AG04449 (cell line): ENCODE data around the gene UBE4B.
"Not testable (repeated sequence)": the region's sequence is repeated elsewhere in the genome, so short reads cannot be mapped to it uniquely, and the experiment has no call there.

ENCODE experiments used
- CTCF ChIA-PET: fragments of 350-600 bp; formaldehyde crosslinking; extraction: SDS; loops from one replicate; lab custom pipeline; 2021; ENCODE audit warnings: antibody characterized with exemption; lab: Yijun Ruan, JAX
- POLR2A ChIA-PET: fragments of 400-600, 350-600 bp; formaldehyde crosslinking; extraction: SDS; loops from one replicate; lab custom pipeline; 2020; ENCODE audit warnings: antibody characterized with exemption, inconsistent platforms; lab: Yijun Ruan, JAX
- DNase-seq: peaks from one replicate; pipeline ENCODE4 v3.0.0-alpha.2; 2010; ENCODE audit warnings: low read depth, low spot score
- H3K4me3 ChIP-seq: 2 replicates; pipeline ENCODE4 v1.5.1; 2011; ENCODE audit warnings: low read depth, mild to moderate bottlenecking, control low read depth, low read length
- TF ChIP-seq, protein P1 (sequence below): IDR thresholded peaks from one replicate; pipeline ENCODE4 v1.5.1; 2011; ENCODE audit warnings: mild to moderate bottlenecking, moderate library complexity, low read length, control low read depth, inconsistent platforms; ENCODE audit not compliant: insufficient read depth; ENCODE audit errors: missing control alignments

The UBE4B gene

DNA sequence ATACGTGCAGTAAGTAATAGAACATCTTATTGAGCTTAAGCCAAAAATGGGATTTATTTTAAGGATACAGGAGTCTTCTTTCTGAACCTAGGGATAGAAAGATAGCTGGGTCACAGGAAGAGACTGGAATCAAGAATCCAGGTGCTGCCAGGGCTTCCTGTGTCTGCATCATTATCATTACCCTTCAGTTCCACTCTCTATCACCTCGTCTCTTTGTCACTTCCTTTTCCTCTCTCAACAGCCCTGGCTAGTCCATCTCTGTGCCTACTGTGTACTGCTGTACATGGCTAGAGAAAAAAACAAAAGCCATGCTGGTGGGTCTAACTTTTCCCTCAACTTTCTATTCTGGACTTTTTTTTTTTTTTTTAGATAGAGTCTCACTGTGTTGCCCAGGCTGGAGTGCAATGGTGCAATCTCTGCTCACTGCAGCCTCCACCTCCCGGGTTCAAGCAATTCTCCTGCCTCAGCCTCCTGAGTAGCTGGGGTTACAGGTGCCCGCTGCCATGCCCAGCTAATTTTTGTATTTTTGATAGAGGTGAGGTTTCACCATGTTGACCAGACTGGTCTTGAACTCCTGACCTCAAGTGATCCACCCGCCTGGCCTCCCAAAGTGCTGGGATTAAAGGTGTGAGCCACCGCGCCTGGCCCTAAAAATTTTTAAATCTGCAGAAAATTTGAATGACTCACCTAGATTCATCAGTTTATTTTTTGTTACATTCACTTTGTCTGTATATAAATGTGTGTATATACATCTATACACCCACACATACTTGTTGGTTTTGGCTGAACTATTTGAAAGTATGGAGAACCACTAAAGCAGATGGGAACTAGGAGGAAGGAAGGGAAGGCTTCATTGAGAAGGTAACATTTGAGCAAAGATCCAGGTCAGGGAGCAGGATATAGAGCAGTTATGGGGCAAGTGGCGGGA lies 31.9 kb downstream of the UBE4B start:
- ChIA-PET POLR2A (no interaction called here), CTCF (no interaction called here)
- no peak overlapping the region for H3K4me3 ChIP-seq
- TF ChIP-seq, protein P1, sequence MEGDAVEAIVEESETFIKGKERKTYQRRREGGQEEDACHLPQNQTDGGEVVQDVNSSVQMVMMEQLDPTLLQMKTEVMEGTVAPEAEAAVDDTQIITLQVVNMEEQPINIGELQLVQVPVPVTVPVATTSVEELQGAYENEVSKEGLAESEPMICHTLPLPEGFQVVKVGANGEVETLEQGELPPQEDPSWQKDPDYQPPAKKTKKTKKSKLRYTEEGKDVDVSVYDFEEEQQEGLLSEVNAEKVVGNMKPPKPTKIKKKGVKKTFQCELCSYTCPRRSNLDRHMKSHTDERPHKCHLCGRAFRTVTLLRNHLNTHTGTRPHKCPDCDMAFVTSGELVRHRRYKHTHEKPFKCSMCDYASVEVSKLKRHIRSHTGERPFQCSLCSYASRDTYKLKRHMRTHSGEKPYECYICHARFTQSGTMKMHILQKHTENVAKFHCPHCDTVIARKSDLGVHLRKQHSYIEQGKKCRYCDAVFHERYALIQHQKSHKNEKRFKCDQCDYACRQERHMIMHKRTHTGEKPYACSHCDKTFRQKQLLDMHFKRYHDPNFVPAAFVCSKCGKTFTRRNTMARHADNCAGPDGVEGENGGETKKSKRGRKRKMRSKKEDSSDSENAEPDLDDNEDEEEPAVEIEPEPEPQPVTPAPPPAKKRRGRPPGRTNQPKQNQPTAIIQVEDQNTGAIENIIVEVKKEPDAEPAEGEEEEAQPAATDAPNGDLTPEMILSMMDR = no peak
- DNase-seq = no peak

DNA sequence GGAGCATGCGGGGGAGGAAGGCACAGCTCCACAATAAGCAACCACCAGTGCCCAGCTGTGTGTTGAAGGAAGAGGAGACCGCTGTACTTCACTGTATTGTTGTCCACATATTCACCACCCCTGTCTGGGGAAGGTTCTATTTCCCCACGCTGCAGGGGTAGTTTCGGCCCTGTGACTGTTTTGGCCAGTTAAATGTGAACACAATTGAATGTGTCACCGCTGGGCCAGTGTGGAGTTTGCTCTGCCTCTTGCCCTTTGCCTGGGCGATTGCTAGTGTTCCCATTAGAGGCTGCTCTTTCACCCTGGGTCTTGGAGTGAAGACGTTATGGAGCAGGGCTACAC lies 32.6 kb downstream of the UBE4B start:
- no peak overlapping the region for H3K4me3 ChIP-seq
- ChIA-PET POLR2A (no interaction called here), CTCF (no interaction called here)
- TF ChIP-seq, protein P1 = no peak
- DNase-seq = no peak

DNA sequence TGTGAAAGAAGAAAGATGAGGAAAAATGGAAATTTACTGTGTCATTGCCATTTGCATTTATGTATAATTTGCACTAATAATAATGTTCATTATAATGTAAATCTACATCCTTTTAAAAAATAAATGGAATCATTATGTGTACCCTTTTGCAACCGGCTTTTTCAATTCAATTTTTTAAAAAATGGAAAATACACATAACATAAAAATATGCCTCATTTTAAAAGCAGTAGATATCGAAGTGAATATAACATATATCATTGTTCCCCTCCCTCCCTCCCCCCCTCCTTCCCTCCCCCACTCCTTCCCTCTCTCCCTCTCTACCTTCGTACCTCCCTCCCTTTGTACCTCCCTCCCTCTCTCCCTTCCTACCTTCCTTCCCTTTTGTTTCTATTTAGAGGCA lies 33.0 kb downstream of the UBE4B start:
- no peak overlapping the region for H3K4me3 ChIP-seq
- ChIA-PET POLR2A (no interaction called here), CTCF (interaction anchor here (1.8 kb wide), 1 partner anchor 115 kb away, joined by 5 read pairs; no protein-coding TSS in a partner anchor)
- DNase-seq = no peak
- TF ChIP-seq, protein P1 = no peak

DNA sequence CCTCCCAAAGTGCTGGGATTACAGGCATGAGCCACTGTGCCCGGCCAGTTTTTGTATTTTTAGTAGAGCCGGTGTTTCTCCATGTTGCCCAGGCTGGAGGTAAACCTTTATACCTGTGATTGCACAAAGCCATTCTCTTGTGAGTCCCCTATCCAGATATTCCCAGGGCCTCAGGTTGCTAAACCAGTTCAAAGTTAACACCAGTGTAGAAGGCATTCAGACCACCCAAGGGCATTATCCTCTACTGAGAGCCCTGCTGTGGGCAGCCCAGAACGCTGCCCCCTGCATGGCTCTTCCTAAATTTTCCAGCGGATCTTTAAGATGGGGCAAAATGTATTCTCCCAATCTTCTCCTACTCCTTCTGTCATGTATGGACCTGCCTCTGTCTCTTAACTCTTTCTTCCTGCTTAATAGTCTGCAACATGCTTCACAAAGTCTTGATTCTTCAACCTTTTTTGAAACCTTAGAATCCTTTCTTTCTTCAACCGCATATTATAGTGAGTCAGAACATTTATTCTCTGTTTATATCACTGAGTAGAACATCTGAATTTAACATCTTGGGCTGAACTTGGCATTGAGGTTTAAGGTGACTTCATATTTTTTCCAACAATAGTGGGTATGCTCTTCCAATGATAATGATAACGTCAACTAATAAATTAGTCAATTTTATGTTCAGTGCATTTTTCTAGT lies 36.0 kb downstream of the UBE4B start:
- no peak overlapping the region for H3K4me3 ChIP-seq
- TF ChIP-seq, protein P1 = no peak
- DNase-seq = no peak
- ChIA-PET POLR2A (no interaction called here), CTCF (no interaction called here)

DNA sequence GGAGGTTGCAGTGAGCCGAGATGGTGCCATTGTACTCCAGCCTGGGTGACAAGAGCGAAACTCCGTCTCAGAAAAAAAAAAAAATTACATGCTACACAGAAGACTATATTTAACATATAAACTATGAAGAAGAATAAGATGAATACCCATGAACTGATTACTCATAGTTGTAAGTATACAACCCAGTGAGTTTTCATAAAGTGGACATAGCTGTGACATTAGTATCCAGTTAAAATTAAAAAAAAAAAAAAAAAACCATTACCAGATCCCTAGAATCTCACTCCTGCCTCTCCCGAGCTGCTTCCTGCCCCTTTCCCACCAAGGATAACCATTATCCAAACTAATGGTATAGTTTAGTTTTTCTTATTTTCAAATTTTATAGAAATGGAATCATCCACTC lies 37.4 kb downstream of the UBE4B start:
- CTCF ChIA-PET = interaction anchor here (1.2 kb wide), 1 partner anchor 120 kb away, joined by 3 read pairs; no protein-coding TSS in a partner anchor
- POLR2A ChIA-PET = no interaction called here
- no peak overlapping the region for H3K4me3 ChIP-seq
- DNase-seq = no peak
- TF ChIP-seq, protein P1 = no peak

DNA sequence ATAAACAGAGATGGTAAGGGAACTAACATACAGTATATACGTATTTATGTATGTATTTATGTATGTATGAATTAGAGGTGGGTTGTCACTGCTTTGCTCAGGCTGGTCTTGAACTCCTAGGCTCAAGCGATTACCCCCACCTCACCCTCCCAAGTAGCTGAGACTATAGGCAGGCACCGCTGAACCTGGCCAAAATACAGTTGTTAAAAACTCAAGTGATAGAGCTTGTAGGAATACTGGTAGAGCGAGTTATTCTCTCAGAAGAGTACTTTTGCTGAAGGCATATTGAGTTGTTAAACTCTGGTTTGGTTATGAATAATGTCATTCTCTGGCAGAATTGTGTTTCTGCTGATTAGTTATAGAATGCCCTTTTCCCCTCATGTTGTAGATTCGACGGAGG lies 38.9 kb downstream of the UBE4B start:
- no peak for DNase-seq
- TF ChIP-seq, protein P1 = no peak
- CTCF ChIA-PET = interaction anchor here (1.6 kb wide), 1 partner anchor 138 kb away, joined by 4 read pairs; the partner anchor contains the start of gene KIF1B
- H3K4me3 ChIP-seq = no peak overlapping the region
- POLR2A ChIA-PET = no interaction called here

DNA sequence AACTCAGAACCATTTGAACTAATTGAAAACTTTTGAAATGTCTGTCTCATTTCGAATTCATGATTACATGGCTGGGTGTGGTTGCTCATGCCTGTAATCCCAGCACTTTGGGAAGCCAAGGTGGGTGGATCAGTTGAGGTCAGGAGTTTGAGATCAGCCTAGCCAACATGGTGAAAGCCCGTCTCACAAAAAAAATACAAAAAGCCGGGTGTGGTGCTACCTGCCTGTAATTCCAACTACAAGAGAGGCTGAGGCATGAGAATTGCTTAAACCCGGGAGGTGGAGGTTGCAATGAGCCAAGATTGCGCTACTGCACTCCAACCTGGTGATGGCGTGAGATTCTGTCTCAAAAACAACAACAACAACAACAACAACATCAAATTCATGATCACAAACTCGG lies 40.6 kb downstream of the UBE4B start:
- H3K4me3 ChIP-seq, DNase-seq, CTCF ChIA-PET, POLR2A ChIA-PET: not testable (repeated sequence)
